SK-N-SH (cell line): ENCODE results near the gene PPP1R37. TPM values are rescaled to one million over a fixed set of nuclear protein-coding genes. Genes with fewer than 3 reads are reported as not detected.

Experiments used
- CTCF ChIA-PET: fragments of 300-600, 350-600 bp; formaldehyde crosslinking; extraction: SDS; loops from one replicate; lab custom pipeline; 2021; lab: Yijun Ruan, JAX
- POLR2A ChIA-PET: fragments of 350-600 bp; sonication (Branson Sonifier 250); formaldehyde crosslinking; extraction: SDS; loops from one replicate; lab custom pipeline; 2020; ENCODE audit warnings: antibody characterized with exemption, inconsistent platforms; lab: Yijun Ruan, JAX
- DNase-seq: peaks from one replicate; pipeline ENCODE4 v3.0.0; 2012
- H2AFZ ChIP-seq: fragments of 200-600 bp; sonication (generic); 2 replicates; pipeline ENCODE4 v1.8.1; 2016; ENCODE audit warnings: antibody characterized with exemption, mild to moderate bottlenecking, low read depth
- H3F3A ChIP-seq: fragments of 200-600 bp; sonication (generic); replicated peaks from 2 replicates; pipeline ENCODE3; 2016; ENCODE audit warnings: antibody characterized with exemption, mild to moderate bottlenecking; ENCODE audit not compliant: insufficient read depth
- H3K27ac ChIP-seq, 2 experiments: fragments of 200-500 bp in 1 of 2; fragments of 200-600 bp in 1 of 2; sonication (Bioruptor generic) in 1 of 2; sonication (generic), shearing (Covaris generic) in 1 of 2; 2 replicates each; pipeline versions ENCODE4 v1.5.1 to v1.6.1; 2014 to 2016; ENCODE audit warnings: low read depth in 2 of 2, inconsistent platforms in 1 of 2, low read length in 1 of 2, mild to moderate bottlenecking in 1 of 2, mixed read lengths in 1 of 2
- H3K27me3 ChIP-seq: fragments of 200-600 bp; sonication (generic), shearing (Covaris generic); 2 replicates; pipeline ENCODE4 v1.6.1; 2016; ENCODE audit warnings: mixed run types; ENCODE audit not compliant: insufficient read depth
- H3K36me3 ChIP-seq, 2 experiments: fragments of 200-500 bp in 1 of 2; fragments of 200-600 bp in 1 of 2; sonication (Bioruptor generic) in 1 of 2; sonication (generic) in 1 of 2; replicated peaks in 1 of 2; 2 replicates each; pipeline versions ENCODE3 to v1.5.1; 2014 to 2016; ENCODE audit warnings: low read length in 1 of 2, mild to moderate bottlenecking in 1 of 2; ENCODE audit not compliant: insufficient read depth in 2 of 2, control insufficient read depth in 1 of 2
- H3K4me1 ChIP-seq, 2 experiments: fragments of 200-500 bp in 1 of 2; fragments of 200-600 bp in 1 of 2; sonication (Bioruptor generic) in 1 of 2; sonication (generic), shearing (Covaris generic) in 1 of 2; 2 replicates each; pipeline versions ENCODE4 v1.5.1 to v1.6.1; 2014 to 2016; ENCODE audit warnings: low read depth in 1 of 2, low read length in 1 of 2, mixed run types in 1 of 2; ENCODE audit not compliant: insufficient read depth in 2 of 2, control insufficient read depth in 1 of 2
- H3K4me2 ChIP-seq: fragments of 200-600 bp; sonication (generic), shearing (Covaris generic); 2 replicates; pipeline ENCODE4 v1.6.1; 2017; ENCODE audit warnings: mixed run types
- H3K4me3 ChIP-seq, 2 experiments: fragments of 200-500 bp in 1 of 2; fragments of 200-600 bp in 1 of 2; sonication (Bioruptor generic) in 1 of 2; sonication (generic), shearing (Covaris generic) in 1 of 2; 2 replicates each; pipeline versions ENCODE4 v1.5.1 to v1.8.1; 2014 to 2016; ENCODE audit warnings: low read depth in 2 of 2, inconsistent platforms in 1 of 2, low read length in 1 of 2, mild to moderate bottlenecking in 1 of 2, mixed read lengths in 1 of 2, moderate library complexity in 1 of 2
- H3K79me2 ChIP-seq: fragments of 200-600 bp; sonication (generic); 2 replicates; pipeline ENCODE4 v1.8.1; 2017; ENCODE audit warnings: mild to moderate bottlenecking; ENCODE audit not compliant: insufficient read depth
- H3K9ac ChIP-seq: fragments of 200-600 bp; sonication (generic); 2 replicates; pipeline ENCODE4 v1.6.1; 2017; ENCODE audit warnings: mixed run types
- H3K9me2 ChIP-seq: fragments of 200-600 bp; sonication (generic); 2 replicates; pipeline ENCODE4 v1.6.1; 2017; ENCODE audit warnings: mixed run types
- H3K9me3 ChIP-seq: fragments of 200-600 bp; sonication (generic); 2 replicates; pipeline ENCODE4 v1.6.1; 2017; ENCODE audit warnings: mixed run types, mild to moderate bottlenecking, moderate library complexity
- H4K20me1 ChIP-seq: fragments of 200-600 bp; sonication (generic); 2 replicates; pipeline ENCODE4 v1.6.1; 2017; ENCODE audit warnings: mild to moderate bottlenecking, mixed run types; ENCODE audit not compliant: insufficient read depth
- CTCF ChIP-seq: fragments of 200-600 bp; sonication (generic); IDR thresholded peaks from 2 replicates; pipeline ENCODE4 v1.6.1; 2017; ENCODE audit warnings: antibody characterized with exemption, mild to moderate bottlenecking, moderate library complexity
- FOSL2 ChIP-seq: IDR thresholded peaks from 2 replicates; pipeline ENCODE4 v1.4.0; 2012; ENCODE audit warnings: low read depth, mild to moderate bottlenecking, moderate library complexity, borderline replicate concordance
- FOXM1 ChIP-seq: IDR thresholded peaks from 2 replicates; pipeline ENCODE4 v1.4.0; 2012; ENCODE audit warnings: low read depth, mild to moderate bottlenecking
- IRF3 ChIP-seq: fragments of 150-350 bp; IDR thresholded peaks from 2 replicates; pipeline ENCODE4 v1.6.1; 2016; ENCODE audit warnings: mild to moderate bottlenecking, low read depth, low read length
- MEF2A ChIP-seq: IDR thresholded peaks from 2 replicates; pipeline ENCODE4 v1.4.0; 2012; ENCODE audit warnings: low read depth, borderline replicate concordance
- PBX3 ChIP-seq: IDR thresholded peaks from 2 replicates; pipeline ENCODE4; 2012
- REST ChIP-seq: IDR thresholded peaks from 2 replicates; pipeline ENCODE4 v1.6.1; 2012; ENCODE audit warnings: mild to moderate bottlenecking, low read depth, low read length, moderate library complexity
- RFX5 ChIP-seq: IDR thresholded peaks from 2 replicates; pipeline ENCODE4 v1.6.1; 2012; ENCODE audit warnings: mild to moderate bottlenecking, improper control_type of control experiment, low read length
- RXRA ChIP-seq: IDR thresholded peaks from 2 replicates; pipeline ENCODE4 v1.4.0; 2012; ENCODE audit warnings: low read depth, mild to moderate bottlenecking, borderline replicate concordance
- TAF1 ChIP-seq: IDR thresholded peaks from 2 replicates; pipeline ENCODE4 v1.6.1; 2012; ENCODE audit warnings: low read depth, mild to moderate bottlenecking, low read length, moderate library complexity, borderline replicate concordance
- WGBS: methylation state at CpG from one replicate; pipeline ENCODE4 v1.1.6; 2017; ENCODE audit warnings: low lambda C conversion rate; 5-methylcytosine and 5-hydroxymethylcytosine counted together
- polyA plus RNA-seq, 3 experiments: library from polyadenylated mRNA; depleted of rRNA; stranded (reverse); fragments of >200 nt; gene quantifications; 2 replicates each; pipeline ENCODE4 v1.2.3, GENCODE V29; 2012

The PPP1R37 gene
- polyA plus RNA-seq, 1 of the 3 experiments (the other 2 are of a cell fraction): 24.4 TPM

GRCh38 chr19:45166723-45167252 lies 73.8 kb downstream of the PPP1R37 start (continued):
- TF ChIP-seq PBX3: no peak
- no peak for TF ChIP-seq MEF2A
- no peak for TF ChIP-seq RFX5

GRCh38 chr19:45168767-45169351 lies 75.9 kb downstream of the PPP1R37 start:
- WGBS: 93% methylated on average over 4 of the region's 16 CpGs
- H3K79me2 ChIP-seq: no peaks in the 10 kb centered on the region
- H3K4me2 ChIP-seq: no peak overlapping the region
- DNase-seq: no peak
- no peaks in the 10 kb centered on the region for H3K4me1 ChIP-seq
- H4K20me1 ChIP-seq: no peaks in the 10 kb centered on the region
- H3K36me3 ChIP-seq: no peaks in the 10 kb centered on the region
- H3K9me3 ChIP-seq: no peaks in the 10 kb centered on the region
- no peaks in the 10 kb centered on the region for H3F3A ChIP-seq
- POLR2A ChIA-PET: no interaction called here
- no peaks in the 10 kb centered on the region for H3K9me2 ChIP-seq
- CTCF ChIA-PET: no interaction called here
- H3K9ac ChIP-seq: no peak overlapping the region
- H3K27ac ChIP-seq: no peak overlapping the region
- TF ChIP-seq CTCF: no peak
- no peak for TF ChIP-seq TAF1
- no peak for TF ChIP-seq FOXM1
- TF ChIP-seq FOSL2: no peak
- TF ChIP-seq REST: no peak
- TF ChIP-seq IRF3: no peak
- no peak for TF ChIP-seq MEF2A
- TF ChIP-seq RXRA: no peak
- H2AFZ ChIP-seq: no peak overlapping the region
- H3K27me3 ChIP-seq: no peaks in the 10 kb centered on the region
- no peak overlapping the region for H3K4me3 ChIP-seq
